ENCODE measurements around the gene UBL7.

UBL7 gene

DNA sequence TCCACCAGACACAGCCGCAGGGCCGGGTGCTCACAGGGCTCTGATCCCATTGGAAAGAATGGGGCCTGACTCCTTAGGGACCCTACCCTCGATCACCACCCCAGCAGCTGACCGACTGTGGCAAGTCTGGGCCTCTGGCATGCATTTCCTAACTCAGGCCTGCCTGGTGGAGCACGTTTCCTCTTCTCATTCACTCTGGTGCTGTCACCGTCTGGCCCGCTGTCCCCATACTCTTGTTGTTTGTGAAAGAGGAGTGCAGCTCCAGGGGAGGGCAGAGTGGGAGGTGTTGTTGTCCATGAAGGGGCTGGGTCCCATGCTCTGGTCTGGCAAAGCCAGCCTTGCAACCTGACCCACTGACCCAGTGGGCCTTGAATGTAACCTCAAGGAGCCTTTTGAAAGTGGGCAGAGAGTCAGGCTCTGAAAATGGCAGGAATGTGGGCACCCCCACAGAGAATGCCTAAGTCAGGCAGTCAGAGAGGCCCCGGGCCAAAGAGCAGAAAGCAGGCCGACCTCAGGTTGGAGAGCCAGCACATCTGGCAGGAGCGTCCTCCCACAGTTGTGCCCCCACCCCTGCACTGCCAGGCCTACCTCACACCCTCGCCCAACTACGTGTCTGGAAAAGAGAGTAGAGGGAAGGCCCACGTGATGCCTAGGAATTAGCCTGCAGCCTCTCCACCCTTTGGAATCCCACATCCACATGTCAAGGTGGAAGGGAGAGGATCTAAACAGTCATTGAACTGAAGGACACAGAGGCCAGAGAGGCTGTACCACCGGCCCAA, 38.1 kb downstream of the UBL7 start:
- DNase-seq = no peak

DNA sequence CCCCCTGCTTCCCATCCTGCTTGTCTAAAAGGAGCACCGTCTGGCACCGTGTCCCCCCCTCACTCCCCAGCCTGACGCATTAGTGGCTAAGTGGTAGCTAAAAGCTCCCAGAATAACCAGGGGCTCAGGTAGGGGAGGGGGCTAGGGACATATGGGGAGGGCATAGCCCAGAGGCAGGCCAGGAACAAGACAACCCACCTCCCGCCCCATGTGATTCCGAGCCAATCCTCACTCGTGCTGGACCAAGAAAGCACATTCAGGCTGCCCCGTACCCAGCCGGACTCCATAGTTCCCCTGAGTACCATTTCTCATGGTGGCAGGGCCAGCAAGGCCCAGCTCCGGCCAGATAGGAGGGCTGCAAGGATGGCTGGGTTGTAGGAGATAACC, 38.7 kb downstream of the UBL7 start:
- DNase-seq = no peak

DNA sequence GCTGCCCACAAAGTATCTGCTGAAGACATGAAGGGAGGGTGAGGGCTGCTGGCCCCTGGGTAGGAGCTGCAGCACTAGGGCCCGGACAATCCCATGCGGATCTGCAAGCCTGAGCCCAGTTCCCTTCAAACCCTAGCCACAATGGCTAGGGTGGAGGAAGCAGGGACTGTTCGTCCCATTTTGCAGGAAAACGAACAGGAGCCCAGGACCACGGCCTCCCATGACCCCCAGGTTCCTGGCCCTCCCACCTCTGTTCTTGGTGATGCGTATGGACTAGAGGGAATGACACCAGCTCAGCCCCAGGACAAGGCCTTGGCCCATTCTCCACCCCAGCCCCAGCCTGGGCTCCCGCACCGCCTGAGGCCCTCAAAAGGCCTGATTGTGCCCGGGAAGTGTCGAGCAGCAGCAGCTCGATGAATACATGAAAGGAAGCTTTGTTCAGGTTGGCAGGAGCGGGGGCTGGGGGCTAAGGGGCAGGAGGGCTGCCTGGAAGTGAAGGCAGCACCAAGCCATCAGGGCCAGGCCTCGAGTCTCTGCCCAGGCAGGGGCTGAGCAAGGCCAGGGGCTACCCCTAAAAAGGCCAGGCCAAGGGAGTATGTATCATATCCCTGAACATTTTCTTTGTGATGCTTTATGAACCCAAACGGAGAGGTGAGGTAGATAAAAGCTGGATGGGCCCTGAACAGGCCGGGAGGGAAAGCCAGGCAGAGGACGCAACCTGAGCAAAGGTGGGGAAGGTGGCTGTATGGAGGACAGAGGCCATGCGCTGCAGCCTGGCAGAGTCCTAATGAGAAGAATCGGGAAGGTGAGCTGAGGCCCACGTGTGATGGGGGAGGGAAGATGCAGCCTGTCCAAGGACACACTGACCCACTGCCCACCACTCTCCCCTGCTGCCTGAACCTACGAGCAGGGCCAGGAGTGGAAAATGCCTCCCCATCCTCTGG, 39.4 kb downstream of the UBL7 start:
- DNase-seq = no peak

DNA sequence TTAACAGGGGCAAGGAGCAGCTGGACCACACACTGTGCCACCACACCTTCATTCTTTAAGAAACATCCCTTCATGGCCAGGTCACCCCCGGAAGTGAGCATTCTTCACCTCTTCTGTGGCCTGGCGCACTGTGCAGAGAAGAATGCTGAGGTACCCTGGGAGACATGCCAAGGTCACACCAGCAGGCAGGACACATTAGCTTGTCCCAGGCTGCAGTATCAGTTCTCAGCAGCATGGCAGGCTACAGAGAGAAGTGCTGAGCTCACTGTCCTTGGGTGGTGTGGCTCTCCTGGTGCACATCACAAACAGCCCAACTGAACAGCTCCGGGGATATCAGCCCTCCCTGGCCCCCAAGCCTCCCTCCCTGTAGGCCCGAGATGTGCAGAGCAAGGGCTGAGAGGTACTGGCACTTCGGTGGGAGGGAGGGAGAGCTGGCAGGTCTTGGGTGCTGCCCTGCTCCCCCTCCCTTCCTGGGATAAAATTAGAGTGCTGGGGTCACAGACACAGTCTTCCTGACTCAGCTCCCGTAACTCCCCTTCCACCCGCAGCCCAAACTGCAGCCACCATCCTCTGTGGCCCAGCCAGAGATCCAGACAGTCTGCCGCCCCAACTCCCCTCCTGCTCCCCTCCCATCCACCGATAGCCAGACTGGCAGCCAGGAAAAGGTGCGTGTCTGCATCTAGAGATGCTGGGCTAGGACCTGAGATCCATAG, 40.6 kb downstream of the UBL7 start:
- no peak for DNase-seq

DNA sequence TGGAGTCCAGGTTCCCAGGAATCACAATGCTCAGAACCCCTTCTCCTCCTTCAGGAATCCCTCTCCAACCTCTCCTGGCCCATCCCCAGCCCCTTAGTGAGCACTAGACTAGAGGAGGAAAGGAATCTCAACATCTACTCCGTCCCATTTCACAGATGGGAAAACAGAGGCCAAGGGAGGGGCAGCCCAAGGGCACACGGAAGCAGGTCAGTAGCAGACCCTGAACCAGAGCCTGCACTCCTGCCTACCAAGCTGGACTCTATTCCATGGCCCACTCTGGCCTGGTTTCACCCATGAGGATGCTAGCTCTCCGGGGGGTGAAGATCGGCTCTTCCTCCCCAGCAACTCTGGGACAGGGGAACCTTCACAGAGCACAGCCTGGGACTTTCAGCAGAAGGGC, 41.5 kb downstream of the UBL7 start:
- no peak for DNase-seq

DNA sequence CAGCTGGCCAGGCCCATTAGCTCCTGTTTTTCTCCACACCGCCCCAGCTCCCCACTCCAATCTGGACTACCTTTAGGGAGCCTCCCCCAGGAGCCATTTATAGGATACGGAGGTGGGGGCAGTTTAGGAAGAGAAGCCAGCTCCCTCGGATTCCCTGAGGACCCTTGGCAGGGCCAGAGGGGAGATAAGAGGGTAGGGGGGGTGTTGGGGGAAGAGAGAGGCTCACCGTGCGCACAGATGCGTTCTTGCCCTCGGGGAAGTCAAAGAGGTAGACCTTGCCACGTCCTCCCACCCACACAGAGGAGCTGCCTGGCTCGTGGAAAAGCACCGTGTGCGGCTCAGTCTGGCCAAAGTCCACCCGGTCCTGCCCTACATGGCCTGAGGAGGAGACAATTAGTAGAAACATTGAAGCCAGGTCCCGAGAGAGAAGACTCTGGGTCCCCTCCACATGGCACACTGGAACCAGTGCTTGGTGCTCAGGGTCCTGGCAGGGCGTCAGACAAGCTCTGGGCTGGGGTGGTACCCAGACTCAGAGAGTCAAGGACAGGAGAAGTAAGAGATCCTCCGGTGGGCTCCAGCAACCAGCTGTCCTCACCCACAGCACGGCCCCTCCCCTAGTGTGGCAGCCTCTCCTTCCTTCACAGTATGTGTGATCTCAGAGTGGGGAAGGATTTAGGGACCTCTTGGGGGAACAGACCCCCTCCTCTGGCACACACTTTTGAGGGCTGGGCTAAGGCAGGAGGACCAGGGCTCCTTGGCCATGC, 42.2 kb downstream of the UBL7 start:
- DNase-seq = no peak

DNA sequence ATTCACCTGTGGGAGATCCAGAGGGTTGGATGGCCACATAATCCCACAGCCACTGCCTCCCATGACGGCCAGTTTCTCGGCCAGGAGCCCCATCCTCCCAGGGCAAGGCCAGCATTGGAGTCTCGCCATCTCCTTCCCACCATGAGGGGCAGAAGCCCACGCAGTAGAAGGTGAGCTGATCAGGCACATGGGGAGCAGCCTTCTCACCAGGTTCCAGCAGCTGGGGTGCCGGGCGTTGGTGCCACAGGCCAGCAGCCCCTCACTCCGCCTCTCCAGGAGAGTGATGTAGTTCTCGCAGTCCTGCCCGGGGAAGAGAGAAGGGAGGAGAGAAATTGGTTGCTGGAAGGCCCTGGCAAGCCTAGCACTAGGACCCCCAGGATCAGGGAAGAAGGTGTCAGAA, 43.3 kb downstream of the UBL7 start:
- no peak for DNase-seq

DNA sequence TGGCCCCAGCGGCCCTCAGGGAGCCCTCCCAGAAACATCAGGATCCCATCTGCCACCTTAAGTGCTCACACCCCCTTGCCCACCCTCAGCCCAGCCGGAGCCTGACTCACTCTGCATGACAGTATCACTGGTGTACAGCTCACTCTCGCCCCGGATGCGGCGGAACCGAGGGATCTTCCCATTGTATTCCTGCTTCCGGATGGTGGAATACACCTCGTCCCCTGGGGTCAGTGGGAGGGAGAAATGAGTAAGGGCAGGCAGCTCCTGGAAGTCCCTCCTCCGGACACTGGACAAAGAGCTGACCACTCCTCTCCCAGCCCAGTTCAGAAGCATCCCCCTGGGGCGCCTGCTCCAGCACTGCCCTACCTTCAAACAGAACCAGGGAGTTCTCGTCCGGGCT, 43.7 kb downstream of the UBL7 start:
- no peak for DNase-seq

DNA sequence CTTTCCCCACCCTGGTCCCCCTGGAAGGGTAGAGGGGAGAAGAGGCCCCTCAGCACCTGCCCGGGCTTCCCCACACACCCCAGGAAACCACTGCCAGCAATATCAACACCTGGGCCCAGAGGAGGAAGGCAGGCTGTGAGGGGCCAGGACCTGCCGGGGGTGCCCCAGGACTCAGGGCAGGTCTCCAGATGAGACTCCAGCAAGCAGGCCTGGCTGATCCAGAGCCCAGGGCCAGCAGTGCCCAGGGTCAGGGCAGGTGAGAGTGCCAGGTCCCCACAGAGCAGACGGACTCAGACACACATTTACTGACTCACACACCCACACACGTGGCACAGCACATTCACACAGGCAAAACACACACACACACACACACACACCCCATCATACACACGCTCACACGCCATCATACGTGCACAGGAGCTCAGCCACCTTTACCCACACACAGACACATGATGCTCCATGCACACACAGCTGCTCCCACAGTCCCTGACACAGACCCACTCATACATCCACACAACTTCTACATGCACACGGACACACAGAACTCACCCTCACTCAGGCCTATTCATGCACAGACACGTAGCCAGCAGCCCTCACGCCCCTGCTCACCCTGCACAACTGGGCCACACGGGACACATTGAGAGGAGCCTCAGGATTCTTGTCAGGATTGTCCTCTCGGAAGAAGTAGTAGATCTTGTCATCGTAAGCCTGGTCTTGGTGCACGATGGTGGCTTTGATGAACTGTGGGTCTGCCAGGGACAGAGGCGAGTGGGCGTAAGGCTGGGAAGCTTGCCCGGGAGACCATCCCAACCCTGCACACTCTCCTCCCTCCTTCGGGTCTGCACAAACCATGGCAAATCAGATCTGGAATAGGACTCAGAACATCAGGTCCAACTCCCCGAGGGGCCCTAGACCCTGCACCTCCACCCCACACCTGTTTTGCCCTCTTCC, 44.7 kb downstream of the UBL7 start:
- no peak for DNase-seq

DNA sequence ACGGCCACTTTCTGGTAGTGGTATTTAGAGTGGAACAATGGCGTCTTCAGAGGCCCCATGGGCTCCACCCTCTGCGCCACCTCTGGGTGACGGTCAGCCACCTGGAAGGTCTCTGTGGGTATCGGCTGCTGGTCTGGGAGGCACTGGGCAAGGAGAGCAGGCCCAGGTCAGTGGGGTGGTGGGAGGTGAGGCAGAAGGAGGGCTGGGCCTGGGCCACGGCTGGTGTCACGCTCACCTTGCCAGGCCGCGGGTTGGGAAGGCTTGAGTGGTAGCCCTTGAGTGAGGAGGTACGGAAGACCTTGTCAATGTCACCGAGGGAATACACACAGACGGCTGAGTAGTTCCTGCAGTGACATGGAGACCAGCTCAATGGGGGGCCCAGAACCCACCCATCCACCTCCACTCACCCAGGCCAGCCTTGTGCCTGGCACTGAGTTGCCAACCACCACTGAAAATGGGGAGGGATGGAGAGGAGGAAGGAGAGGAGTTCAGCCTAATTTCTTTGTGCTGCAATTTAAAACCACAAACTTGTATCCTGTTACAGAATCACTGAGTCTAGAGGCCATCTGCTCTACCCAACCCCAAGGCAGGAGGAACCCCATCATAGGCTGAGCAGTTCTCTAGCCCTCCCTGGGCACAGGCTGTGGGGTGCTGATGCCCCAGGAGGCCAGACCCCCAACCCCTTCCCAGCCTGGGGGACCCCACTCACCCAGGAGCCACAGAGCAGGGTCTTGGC, 46.2 kb downstream of the UBL7 start:
- DNase-seq = no peak

DNA sequence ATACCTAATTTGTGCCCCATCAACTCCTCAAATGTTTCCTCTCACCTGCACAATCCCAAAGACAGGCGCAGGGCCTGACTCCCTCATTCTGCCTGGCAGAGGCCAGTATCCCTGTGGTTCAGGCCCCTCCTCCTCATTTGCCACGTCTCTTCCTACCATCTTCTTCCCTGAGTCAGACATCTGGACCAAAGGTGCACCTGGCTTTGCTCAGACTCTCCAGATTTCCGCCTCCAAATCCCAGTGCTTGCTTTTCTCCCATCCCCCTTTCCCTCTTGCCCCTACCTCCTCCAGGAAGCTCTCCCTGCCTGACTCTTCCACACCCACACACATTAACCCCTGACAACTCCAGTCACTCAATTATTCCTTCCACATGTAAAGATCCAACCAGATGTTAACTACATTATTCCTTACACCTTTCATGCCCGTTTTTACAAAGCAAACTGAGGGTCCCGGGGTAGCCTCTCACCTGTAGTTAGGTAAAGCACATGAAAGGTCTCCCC, 46.8 kb downstream of the UBL7 start:
- DNase-seq = no peak

DNA sequence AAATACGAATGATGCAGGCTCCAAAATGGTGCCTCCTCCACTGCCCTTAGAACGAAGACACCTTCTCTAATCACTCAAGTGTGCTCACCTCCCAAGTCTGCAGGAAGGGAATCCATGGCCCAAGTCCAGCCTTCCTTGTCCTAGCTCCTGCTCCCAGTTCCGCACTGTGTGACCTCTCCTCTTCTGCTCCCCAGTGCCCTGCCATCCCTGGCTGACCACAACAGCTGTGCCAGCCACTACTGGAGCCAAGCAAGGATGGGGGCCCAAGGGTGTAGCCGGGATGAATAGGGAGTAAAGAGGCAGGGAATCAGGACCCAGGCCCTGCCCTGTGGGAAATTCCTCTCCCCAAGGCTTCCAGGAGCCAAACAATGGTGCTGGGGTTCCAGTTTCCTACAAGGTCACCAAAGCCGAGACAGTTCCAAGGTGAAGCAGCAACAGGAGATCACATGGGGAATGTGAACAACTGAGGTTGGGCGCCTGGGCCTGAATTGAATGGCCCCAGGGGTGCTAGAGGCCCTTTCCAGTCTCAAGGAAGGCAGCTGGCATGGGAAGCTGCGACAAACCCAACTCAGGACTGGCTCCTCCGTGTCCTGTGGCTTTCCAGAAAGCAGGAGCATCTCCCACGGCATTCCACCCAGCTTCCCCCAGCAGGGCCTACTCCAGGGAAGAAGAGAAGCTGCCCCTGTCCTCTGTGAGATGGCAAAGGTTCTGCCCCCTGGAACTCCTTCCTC, 47.4 kb downstream of the UBL7 start:
- DNase-seq = no peak

DNA sequence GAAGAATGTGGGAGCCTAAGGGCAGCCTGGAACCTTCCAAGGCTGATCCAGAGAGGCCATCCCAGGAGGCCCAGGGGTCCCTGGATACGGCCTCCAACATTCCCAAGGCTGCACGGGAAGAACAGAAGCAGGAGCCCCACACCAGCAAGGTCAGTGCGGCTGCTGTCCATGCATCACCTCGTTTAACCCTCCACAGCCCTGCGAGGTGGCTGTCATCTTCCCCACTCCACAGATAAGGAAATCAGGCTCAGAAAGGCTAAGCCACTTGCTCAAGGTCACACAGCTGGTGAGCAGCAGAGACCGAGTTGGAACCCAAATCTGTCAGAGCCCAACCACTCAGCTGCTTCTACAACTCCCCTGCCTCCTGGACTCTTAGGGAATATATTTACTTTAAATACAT, 48.8 kb downstream of the UBL7 start:
- no peak for DNase-seq

DNA sequence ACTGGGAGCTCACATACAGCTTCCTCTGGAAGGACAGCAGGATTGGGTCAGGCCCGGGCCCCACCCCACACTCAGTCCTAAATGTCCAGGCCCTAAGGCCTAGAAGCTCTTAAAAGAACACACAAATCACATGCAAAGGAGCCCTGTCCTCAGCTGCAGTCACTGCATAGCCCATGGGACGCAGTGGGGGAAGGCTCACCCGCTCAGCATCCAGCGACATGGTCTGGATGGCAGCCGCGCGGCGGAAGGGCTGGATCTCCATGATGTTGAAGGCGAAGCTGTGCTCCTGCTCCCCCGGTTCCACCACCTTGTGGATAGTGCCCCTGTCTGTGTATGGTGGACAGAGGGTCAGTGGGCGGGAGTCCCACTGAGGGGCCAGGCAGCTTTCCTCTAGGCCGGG, 49.3 kb downstream of the UBL7 start:
- DNase-seq = no peak

DNA sequence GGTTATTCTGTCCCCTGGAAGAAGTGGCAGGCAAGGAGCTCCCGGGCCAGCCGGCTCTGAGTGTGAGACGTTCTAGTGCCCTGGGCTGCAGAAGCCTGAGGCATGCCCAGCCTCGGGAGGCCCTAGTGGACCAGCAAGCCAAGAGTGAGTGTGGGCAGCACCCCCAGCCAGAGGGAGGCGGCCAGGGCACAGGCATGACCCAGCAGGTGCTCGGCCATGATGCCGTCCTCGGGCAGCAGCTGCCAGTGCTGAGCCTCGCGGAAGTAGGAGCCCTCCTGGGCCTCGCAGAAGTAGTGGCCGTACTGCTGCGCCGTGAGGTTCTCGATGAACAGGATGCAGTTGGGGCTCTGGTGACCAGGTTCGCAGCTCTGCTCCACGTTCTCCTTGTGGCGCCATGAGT, 50.5 kb downstream of the UBL7 start:
- no peak for DNase-seq

DNA sequence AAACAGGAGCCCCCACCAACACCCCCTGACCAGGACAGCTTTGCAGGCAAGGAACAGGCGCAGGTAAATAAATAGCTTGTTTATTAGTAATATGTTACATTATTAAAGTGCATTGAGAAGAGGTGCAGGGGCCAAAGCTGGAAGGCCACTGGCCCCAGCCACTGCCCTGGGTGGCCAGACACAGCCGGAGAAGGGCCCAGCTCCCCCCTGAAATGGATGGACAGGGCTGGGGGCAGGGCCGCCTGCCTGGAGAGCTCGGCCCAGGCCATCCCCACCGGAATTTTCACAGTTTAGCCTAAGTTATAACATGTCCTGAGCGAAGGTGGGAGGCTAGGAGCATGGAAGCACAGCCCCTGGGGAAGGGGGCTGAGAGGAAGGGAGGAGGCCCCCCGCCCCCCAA, 51.7 kb downstream of the UBL7 start:
- DNase-seq = no peak

DNA sequence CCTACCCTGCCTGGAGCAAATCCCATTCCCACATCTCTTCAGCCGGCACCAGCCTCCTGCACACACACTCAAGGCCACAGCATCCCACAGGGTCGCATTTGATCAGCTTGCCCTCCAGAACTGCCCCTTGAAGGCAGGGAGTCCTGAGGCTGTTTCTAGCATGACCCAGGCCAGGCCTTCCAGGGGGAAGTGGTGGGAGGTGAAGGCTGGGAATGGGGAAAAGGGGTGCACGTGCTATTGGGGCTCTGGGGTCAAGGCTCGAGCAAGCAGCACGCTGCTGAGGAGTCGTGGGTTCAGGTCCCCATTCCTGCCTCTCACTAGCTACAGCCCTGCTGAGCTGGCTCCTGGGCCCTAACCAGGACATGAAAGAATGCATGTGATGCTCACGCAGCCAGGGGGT, 52.1 kb downstream of the UBL7 start:
- no peak for DNase-seq

DNA sequence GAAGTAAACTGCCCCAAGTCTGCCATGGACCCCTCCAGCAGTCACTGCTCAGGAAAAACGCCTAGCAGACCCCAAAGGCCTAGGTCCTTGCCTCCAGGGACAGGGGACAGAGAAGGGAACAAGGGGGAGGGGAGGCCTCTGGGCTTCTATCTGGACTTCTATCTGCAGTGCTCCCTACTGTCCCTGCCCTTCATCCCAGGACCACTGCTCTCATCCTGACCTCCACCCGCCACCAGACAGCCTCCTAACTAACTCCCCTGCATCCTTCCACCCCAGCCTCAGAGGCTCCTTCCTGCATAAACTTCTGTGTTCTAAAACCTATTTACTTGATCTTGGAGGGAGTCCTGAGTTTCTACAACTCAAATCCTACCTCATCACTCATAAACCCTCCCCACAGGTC, 52.6 kb downstream of the UBL7 start:
- DNase-seq = no peak

DNA sequence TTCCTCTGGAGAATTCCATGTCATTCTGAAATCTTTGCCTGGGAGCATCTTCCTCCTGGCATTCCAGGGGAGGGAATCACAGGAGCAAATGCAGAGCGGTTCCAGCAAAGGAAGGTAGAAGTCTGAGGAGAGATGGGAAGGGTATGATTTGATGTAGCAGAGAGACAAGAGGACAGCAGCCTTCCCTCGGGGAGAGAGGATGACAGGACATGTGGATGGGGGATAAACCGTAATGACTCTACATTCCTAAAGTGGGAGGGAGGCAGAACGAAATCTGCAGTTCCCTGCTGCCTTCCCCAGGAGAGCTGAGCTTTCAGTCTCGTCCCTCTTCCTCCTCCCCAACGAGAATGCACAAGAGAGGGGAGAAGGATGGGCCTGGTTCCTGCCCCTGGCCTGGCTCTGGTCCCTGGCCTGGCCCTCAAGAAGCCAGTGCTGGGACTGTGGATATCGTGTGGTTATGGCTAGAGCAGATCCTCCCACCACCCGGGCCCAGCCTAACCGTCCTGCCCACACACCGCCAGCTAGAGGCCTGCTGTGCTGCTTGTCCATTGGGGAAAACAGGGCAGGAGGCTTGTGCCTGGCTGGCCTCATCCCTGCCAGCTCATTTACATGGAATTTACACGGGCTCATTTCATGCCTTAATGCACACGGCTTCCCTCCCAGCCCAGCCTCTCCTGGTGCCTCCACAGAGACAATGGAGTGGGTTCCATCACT, 53.8 kb downstream of the UBL7 start:
- DNase-seq = no peak

Measured in NCI-H345 (cell line).